ENCODE measurements around the gene CRTC1.

The CRTC1 gene

GRCh38 chr19:18654469-18654868 lies 29.0 kb upstream of the CRTC1 start:
- DNase-seq: no peak

GRCh38 chr19:18655173-18655844 lies 28.2 kb upstream of the CRTC1 start:
- no peak for DNase-seq

DNA sequence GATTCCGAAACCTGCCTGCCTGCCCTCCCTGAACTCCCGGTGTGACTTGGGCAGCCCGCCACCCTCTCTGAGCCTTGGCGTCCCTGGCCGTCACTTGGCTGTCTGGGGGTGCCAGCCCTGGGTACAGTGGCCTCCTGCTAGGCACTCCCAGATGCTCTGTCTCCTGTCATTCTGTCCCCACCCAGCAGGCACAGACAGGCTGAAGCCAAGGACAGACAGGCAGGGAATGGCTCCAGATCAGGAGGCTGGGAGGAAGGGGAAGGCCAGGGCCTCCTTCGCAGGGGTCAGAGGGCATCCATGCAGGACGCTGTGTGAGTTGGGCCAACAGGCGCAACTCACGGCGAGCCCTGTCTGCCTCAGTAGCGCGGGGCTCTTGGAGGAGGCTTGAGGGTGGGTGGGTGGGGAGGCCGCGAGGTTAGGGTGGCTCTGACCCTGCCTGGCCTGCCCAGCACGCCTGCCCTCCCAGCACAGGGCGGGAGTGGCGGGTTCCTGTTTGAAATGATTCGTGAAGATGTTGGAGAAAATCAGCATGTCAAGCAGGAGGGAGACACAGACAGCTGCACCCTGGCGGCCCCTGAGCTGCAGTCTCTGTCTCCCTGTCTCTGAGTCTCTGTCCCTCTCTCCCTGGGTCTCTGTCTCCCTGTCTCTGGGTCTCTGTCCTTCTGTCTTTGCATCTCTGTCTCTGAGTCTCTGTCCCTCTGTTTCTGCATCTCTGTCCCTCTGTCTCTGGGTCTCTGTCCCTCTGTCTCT lies 27.0 kb upstream of the CRTC1 start:
- DNase-seq: no peak

GRCh38 chr19:18657590-18658365 lies 25.7 kb upstream of the CRTC1 start:
- DNase-seq: no peak

DNA sequence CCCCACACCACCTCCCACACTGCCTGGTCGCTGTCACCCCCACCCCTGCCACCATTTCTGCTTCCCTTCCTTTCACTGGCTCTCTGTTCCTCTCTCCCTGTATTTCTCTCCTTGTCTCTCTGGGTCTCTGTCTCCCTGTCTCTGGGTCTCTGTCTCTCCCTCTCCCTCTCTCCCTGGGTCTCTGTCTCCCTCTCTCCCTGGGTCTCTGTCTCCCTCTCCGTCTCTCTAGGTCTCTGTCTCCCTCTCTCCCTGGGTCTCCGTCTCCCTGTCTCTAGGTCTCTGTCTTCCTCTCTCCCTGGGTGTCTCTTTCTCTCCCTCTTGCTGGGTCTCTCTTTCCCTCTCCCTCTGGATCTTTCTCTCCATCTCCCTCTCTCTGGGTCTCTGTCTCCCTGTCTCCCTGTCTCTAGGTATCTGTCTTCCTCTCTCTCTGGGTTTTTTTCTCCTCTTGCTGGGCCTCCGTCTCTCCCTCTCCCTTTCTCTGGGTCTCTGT lies 25.1 kb upstream of the CRTC1 start:
- DNase-seq: no peak

DNA sequence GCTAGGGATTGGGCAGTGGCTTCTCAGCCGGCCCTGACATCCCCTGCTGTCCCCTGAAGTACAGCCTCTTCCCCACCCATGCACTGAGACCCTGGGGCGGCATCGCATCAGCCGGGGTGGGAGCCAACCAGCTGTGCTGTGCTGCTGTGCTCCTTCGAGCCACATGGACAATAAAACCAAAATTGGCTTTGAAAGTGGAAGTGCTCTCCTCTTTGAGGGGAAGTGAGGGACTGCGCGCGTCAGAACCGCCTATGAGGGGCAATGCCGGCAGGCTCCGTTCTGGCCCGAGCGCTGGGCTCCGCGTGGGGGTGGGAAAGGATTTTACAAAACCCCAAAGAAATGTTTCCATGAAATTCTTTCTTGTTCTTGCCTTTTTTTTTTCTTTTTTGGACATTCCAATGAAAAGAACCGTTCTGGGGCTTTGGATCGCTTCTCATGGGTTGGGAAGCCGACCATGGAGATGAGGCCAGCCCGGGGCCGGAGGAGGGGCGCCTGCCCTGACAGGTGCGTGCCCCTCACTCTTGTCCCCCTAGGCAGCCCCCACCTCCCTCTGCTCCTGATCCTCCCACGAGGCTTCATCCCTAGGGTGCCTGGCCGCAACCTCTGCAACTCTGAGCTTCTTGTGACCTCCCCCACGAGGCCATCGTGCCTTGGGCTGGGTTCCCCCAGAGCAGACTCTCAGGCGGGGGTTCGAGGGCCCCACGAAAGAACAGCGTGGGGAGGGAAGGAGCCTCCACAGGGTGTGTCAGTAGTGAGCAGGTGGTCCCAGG lies 24.0 kb upstream of the CRTC1 start:
- DNase-seq: no peak

DNA sequence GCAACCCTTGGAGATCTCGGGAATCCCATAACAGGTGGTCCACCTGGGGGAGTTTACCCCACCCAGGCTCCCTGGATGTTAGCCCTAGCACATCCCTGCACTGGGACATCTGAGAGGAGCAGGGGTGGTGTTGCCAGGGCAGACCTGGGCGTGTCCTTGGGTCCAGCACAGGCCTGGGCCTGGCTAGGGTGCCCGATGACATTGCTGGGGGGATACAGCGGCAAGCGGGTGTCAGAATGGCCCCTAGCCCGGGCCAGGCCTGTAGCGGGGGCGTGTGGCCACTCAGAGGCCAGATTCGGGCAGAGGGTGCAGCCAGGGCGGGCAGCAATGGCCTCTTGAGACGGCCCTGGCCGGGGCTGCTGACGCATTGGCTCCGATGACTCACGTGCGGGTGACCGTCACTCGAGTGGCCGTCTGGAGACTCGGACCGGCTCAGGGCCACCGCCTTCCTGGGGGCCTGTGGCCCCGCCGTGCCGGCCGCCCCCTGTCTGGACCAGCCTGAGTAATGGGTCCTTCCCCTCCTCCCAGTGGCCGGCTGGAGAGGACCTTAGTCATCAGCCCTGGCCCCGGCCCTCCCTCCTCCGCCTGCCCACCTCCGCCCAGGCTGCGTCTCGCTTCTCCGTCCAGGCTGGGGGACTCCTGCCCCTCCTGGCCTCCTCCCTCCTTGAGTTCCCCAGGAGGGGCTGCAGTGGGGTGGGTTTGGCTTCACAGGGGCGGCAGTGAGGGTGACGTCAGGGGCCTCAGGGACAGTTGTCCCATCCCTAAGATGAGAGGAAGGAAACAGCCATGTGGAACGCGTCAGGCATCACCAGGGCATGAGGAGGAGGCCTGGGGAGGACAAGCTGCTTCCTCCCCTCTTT lies 23.2 kb upstream of the CRTC1 start:
- no peak for DNase-seq

- no peak for DNase-seq
Measured at GRCh38 chr19:18660939-18661670, 22.4 kb upstream of the CRTC1 start.

- DNase-seq: no peak
Measured at GRCh38 chr19:18662972-18663732, 20.3 kb upstream of the CRTC1 start.

DNA sequence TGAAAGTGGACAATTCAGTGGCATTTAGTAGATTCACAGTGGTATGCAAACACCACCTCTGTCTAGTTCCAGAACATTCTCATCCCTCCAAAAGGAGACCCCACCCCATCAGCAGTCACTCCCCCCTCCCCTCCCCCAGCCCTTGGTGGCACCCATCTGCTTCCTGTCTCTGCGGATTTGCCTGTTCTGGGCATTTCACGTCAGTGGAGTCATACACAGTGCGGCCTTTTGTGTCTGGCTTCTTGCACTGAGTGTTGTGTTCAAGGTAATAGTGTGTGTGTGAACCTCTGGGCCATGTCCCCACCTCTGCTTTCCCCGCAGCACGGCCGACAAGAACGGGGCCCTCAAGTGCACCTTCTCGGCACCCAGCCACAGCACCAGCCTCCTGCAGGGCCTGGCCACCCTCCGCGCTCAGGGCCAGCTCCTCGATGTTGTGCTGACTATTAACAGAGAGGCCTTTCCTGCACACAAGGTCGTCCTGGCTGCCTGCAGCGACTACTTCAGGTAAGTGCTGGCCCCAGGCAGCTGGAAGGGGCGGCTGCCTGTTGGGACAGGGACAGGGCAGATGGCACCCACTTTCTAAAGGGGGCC lies 19.4 kb upstream of the CRTC1 start:
- DNase-seq: no peak

GRCh38 chr19:18665771-18666202 lies 17.7 kb upstream of the CRTC1 start:
- no peak for DNase-seq

- DNase-seq: no peak
Measured at GRCh38 chr19:18666317-18666716, 17.2 kb upstream of the CRTC1 start.

GRCh38 chr19:18666784-18667183 lies 16.7 kb upstream of the CRTC1 start:
- no peak for DNase-seq

- no peak for DNase-seq
Measured at GRCh38 chr19:18667531-18668251, 15.8 kb upstream of the CRTC1 start.

- no peak for DNase-seq
Measured at GRCh38 chr19:18668252-18668631, 15.2 kb upstream of the CRTC1 start.

DNA sequence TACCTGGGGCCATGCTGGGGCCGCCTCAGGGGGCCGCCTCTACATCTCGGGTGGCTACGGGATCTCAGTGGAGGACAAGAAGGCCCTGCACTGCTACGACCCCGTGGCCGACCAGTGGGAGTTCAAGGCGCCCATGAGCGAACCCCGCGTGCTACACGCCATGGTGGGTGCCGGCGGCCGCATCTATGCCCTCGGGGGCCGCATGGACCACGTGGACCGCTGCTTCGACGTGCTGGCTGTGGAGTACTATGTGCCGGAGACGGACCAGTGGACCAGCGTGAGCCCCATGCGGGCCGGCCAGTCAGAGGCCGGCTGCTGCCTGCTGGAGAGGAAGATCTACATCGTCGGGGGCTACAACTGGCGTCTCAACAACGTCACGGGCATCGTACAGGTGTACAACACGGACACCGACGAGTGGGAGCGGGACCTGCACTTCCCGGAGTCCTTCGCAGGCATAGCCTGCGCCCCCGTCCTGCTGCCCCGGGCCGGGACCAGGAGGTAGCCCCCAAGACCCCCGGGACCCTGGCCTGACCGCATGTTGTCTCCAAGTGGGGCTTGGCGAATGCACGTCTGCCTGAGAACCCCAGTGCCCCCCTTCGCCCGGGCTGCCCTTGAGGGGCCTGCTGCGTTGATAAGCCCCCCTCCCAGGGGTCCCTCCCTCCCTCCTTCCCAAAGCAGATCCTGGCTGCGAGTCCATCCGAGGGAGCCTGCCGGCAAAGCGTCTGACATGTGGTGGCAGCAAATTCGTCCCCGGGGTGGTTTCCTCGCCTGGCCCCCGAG lies 14.5 kb upstream of the CRTC1 start:
- DNase-seq: no peak

GRCh38 chr19:18669524-18669817 lies 14.0 kb upstream of the CRTC1 start:
- no peak for DNase-seq

- no peak for DNase-seq
Measured at GRCh38 chr19:18669883-18670282, 13.6 kb upstream of the CRTC1 start.

- no peak for DNase-seq
Measured at GRCh38 chr19:18670312-18670711, 13.2 kb upstream of the CRTC1 start.

Data from stimulated activated CD4-positive, alpha-beta T cell treated with anti-CD3 and anti-CD28 coated beads, Interleukin-2, amount 100 ng/mL, for 48 hours (primary cell).